Left colon (tissue), 2 donors: Measurements from ENCODE around the gene LDHD. TPM values are rescaled to one million over a fixed set of nuclear protein-coding genes. Genes with fewer than 3 reads are reported as not detected.
"Not testable (repeated sequence)": the region's sequence is repeated elsewhere in the genome, so short reads cannot be mapped to it uniquely, and the experiment has no call there.

ENCODE experiments used
- ATAC-seq: fragments of 200-7000 bp; cut with Tn5 transposase; one replicate; pipeline ENCODE4 v1.9.1; 2020; ENCODE audit warnings: mild to moderate bottlenecking, moderate library complexity
- DNase-seq, 2 donors: peaks; one replicate each; pipeline ENCODE4 v3.0.0-alpha.2; 2020
- intact Hi-C, 2 donors: fragments of 100-400 bp; cut with DNase I in 1 of 2; cut with micrococcal nuclease in 1 of 2; formaldehyde crosslinking; loops; one replicate each; pipeline versions ENCODE4 v1.11.2 to v1.14.0; 2022; cut with DNase I, micrococcal nuclease
- total RNA-seq, 2 donors: library from RNA; stranded (reverse); fragmentation: NEBNext Ultra II Directional; extraction: Animal tissue kit (Norgen Biotek cat#: 25700); gene quantifications; one replicate each; pipeline ENCODE4 v1.2.1, GENCODE V29; 2021
- donor health status: DM: no; HTN: no; CAD: no.
- donor health status: DM: yes; HTN: yes; CAD: no.

Gene LDHD
- total RNA-seq, 2 donors from 2014 or later: 85.0 to 89.2 TPM

DNA sequence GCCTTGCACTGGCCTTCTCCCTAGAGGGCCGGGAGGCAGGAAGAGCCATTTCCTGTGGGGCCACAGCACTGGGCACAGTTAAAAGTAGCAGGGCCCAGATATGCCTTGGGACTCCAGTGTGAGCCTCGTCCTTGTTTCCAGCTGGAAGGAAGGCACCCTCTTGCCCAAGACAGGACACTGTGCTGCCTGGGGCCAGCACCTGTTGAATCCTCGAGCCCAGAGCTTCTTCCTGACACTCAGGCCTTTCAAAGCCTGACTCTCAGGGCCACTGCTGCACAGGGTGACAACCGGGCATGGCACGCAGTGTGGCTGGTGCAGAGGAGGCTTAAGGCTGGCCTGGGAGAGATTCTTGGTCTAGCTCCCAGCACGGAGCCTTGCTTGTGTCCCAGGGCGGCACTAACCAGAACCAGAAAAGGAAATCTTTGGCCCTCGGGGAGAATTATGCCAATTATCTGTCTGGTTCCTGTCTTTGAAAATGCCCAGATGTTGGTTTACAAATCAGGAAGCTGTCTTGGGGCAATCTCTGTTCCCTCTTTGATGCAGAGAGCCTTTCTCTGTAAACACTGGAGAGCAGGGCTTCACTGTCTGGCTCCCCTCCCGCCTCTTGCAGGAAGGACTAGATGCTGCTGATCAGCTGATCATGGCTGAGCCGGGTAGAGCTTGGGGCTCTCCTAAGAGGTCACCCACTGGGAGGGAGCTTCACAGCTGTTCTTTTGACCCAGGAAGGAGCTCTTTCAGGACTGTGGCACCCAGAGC lies 11.1 kb downstream of the LDHD start:
- intact Hi-C loops: no loop called here
- ATAC-seq (no peak), DNase-seq (peak in 1 of 2 donors; percentile 83)

DNA sequence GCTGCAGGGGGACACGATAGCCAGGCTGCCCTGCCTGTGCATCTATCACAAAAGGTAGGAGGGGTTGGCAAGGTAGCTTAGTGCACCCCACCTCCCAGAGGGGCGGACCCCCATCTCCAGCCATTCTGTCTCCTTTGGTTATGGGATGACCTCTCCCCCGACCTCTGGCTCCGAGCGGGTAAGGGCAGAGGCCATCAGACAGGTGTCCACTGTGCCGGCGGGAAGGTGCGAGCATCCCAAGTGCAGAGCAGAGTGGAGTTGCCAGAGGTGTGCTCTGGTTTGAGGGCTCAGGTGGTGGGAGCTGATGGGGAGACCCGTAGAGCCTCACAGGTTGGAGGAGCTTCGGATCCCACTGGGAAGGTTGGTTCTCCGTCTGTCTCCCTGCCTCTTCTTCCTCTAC lies 11.7 kb downstream of the LDHD start:
- no peak for ATAC-seq

DNA sequence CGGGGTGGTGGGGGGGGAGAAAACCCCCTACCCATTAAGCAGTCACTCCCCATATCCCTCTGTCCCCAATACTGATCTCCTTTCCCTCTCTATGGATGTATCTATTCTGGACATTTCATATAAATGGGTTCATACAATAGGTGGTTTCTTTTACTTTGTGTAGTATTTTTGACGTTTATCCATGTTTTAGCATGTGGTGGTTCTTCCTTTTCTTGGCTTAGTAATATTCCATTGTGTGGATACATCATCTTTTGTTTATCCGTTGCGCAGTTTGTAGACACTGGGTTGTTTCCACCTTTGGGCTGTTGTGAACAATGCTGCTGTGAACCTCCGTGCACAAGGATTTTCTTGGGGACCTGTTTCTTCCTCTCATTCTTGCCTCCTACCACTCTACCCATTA lies 12.6 kb downstream of the LDHD start:
- ATAC-seq (no peak), DNase-seq (no peak)
- intact Hi-C loops: no loop called here

More for the DNA sequence above, 11.7 kb downstream of the LDHD start:
- no peak for DNase-seq
- intact Hi-C loops: no loop called here

DNA sequence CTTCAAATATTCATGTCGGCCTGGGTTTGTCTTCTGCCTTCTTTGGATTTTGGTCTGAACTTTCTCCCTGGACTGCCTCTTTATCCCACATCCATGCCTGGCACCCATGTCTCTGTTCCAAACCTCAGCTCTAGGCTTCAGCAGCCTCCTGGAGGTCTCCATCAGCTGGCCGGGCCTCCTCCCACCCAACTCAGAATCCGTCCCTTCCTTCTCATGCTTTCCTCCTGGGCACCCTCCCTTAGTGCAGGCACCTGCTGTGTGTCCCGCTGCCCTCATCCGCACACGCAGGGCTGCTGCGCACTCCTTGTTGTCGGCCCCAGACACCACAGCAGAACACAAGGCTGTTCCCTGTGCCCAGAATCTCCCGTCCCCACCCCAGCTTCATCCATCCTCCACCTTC lies 14.0 kb downstream of the LDHD start:
- DNase-seq (no peak), ATAC-seq (no peak)
- intact Hi-C loops: no loop called here

DNA sequence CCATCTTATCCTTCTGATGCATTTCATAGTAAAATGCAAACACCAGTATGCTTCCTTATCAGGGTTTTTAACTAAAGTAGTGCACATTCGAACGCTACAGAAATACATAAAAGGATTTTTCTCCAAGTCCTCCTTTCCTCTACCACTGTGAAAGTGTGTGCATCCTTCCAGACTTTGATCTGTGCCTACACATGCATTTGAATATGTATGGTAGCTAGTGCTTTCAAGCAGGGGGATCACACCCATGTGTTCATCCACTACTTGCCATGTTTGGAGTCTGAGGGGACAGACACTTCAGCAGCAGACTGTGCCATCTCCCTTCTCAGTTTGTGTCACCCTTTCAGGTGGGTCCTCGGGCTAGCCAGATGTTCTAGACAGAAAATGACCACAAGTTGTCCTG lies 14.9 kb downstream of the LDHD start:
- no peak for DNase-seq
- intact Hi-C loops: no loop called here
- no peak for ATAC-seq

DNA sequence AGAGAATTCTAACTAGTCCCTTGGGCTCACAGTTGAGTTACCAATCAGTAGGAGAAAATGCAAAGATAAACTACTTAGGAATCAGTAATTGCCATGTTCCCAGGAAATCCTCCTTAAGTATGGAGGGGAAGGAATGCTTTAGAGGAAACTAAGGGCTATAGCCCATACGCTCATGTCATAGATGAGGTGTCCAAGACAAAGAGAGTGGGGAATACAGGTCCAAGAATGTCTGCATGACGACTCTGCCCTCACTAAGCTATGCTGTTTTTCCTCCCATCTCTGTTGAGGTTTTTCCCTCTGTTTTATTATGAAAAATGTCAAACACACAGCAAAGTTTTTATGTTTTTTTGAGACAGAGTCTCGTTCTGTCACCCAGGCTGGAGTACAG lies 16.0 kb downstream of the LDHD start:
- no peak for ATAC-seq
- no peak for DNase-seq
- intact Hi-C loops: no loop called here

DNA sequence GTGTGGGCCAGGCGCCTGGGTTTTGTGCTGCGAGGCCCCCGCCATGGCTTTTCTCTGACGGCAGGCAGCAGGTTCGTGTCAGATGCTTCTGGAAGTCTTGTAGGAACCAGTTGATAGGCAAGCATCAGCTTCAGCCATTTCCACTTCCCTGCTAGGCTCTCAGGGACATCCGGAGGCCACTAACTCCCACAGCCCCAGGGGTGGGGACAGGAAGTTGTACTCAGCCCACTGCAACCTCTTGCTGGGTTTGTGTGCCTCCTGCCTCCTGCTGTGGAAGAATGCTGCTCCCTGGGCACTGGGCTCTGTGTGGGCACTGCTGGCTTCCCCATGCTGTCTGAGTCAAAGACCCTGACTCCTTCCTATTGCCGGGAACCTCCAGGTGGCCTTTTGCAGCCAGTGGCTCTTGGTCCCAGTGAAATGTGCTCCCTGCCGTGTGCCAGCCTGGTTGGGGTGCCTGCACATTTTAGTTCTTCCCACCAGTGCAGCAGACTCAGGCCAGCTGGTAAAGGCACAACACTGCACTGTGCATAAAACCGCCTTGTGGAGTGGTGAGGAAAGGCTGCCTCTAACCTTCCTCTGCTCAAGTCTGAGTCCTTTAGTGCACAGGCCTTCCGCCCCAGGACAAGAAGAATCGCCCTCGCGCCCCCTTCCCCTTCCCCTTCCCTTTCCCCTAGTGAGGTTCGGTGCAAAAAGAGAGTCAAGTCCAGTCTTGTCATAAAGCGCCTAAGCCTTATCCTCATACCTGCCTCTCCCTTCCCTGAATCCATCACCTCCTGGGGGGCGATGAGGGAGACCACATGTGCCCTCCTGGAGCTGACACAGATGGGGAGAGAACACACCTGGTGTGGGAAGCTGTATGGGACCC lies 16.6 kb downstream of the LDHD start:
- no peak for DNase-seq
- intact Hi-C loops: no loop called here
- ATAC-seq: no peak

DNA sequence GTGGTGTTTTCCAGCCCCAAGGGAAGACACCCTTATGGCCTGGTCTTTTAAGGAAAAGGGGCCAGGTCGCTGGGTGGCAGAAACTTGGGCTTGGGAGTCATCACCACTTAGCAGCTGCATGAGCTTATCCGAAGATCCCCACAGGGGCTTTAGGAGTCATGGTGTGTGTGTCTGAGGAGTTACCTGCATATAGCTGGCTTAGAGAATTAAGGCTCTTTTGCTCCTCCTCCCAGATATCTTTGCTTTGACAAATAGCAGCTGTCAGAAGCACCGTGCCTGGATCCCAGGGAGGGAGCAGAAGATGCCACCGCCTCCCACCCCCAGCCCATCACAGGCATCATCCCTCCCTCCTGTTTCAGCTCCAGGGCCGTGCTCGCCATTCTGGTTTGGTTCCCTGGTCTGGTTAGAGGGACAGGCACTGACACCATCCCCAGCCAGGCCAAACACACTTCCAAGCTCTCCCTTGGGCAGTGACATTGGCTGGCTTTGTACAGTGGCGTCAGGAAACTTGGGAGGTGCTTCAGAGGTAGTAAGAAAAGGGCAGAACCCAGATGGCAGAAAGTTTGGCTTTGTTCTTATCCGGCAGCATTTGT lies 17.4 kb downstream of the LDHD start:
- ATAC-seq (no peak), DNase-seq (no peak)
- intact Hi-C loops: no loop called here

DNA sequence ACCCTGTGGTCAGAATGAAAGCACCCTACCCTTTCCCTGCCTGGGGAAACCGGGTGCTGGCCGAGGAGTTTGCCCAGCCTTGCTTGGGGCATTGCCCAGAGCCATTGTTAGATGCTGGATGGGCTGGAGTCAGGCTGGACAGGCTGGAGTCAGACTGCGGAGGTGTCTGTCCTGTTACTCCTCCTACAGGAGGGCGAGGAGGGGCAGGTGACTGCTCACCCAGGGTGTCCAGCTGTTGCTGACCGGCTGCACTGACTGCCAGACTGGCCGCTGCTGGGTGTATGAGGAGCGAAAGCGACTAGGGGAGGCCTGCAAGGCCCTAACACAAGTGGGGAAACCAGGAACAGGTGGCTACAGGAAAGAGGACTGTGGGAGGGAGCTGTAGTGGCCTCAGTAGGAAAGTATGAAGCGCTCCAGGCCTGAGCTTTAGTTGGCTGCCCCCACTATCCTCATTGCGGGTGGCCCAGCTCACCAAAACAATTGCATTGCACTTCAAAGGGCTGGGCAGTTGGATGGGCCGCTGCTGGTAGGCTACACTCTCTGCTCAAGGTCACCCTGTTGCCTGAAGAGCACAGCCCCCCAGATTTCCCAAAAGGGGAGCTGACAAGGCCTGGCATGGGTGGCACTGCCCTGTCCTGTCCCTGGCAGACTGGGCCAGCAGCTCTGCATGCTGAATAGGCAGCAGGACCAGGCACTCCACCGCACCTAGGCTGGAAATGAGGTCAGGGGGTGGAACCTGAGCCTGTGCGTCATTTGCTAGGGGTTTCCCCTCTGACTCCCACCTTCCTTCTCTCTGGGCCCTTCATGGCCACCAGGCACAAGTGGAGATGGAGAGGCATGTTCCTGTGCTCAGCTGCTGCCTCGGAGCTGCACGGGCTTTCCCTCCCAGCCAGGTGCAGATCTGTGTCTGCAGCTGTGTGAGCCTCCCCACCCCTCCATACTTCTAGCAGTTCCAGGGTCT lies 18.4 kb downstream of the LDHD start:
- intact Hi-C loops: no loop called here
- DNase-seq (no peak), ATAC-seq (no peak)

DNA sequence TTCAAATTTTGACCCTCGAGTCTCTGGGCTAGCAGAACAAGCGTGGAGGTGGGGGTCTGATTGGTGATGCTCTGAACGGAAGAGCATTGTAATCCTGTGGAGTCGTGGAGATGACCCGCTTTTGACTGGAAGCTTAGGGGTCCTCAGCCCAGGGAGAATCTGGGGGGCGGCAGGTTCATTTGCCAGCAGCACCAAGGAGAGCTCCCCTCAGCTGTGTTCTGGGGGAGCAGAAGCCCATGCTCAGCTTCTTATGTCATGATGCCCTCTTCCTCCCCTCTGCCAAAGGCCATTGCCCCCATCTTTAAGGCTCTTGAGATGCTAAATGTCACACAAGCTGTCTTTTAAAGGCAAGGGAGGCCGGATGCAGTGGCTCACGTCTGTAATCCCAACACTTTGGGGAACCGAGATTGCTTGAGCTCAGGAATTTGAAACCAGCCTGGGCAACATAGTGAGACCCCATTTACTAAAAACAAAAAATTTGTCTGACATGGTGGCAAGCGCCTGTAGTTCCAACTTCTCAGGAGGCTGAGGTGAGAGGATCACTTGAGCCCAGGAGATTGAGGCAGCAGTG lies 19.3 kb downstream of the LDHD start:
- ATAC-seq (no peak), DNase-seq (no peak)
- intact Hi-C loops: no loop called here

DNA sequence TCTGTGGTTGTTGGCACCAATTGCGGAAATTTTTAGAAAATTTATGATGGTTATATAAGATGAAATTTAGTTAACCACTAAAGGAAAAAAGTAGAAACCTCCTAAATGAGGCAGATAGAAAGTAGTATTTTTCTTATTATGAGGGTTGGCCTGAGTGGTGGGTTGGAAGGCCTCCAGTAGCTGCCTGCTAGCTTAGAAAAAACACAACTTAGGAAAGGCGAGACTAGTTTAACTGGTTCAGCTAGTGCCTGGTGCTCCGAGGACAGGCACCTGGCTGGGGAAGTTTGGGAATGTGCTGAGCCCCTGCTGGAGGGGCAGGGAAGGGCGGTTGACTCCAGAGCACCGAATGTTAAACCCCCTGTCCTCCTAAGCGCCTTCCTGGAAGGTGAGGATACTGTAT lies 19.9 kb downstream of the LDHD start:
- ATAC-seq (peak; percentile 46), DNase-seq (no peak)
- intact Hi-C loops: no loop called here

DNA sequence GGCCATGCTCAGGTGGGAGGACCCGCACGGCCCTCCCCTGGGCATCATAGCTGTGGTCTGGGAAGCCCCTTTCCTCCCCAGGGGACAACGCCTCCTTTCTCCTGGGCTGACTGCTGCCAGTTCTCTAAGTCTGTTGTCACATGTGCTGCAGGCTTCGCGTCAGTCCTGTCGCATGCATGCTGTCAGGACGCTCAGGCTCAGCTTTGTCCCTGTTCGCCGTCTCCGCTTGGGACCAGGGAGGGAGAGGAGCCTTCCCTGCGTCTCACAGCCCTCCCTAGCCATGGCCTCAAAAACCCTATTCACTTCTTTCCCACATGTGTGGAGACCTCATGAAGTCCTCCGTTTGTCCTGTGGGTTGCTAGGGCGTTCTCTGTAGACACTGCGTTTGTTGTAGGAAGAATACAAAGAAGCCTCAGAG lies 21.4 kb downstream of the LDHD start:
- ATAC-seq (no peak), DNase-seq (no peak)
- intact Hi-C loops: no loop called here

DNA sequence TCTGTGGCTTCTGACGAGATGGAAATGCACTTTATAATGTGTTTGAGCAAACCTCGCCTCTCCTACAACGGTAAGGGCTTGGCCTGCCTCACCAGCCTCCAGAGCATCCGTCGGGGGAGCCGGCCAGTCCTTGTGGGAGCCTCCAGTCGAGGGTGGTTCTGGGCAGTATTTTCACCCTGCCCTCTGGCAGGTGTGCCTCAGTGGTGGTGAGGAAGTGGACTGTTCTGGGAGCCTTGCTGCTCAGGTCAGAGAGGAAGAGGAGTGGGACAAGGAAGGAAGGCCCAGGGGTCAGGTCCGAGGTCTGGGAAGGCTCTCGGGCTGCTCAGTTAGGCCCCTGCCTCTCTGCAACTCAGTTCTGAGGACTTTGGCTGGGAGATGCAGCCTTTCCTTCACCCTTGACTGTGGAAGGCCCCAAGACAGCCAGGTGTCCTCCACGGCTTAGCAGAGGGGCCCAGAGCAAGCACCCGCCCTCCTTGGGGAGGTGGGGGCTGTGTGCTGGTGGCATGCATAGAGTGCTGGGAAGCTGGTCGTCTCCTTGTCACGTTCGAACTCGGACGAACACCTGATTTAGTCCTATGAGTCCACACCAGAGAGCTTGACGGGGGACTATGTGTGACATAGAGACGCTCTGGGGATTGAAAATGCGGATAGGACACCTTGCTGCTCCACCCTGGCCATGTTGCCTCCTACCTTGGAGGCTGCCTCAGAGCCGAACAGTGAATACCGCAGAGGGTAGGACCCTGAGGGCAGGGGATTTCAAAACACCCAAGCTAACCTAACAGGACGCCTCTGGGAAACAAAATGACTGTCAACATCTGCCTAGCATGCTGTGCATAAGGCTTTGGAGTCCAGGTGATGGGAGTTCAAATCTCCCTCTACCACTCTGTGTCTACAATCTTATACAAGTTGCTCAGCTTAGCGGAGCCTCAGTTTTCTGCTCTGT lies 22.7 kb downstream of the LDHD start:
- ATAC-seq: no peak
- intact Hi-C loops: no loop called here
- DNase-seq: no peak

DNA sequence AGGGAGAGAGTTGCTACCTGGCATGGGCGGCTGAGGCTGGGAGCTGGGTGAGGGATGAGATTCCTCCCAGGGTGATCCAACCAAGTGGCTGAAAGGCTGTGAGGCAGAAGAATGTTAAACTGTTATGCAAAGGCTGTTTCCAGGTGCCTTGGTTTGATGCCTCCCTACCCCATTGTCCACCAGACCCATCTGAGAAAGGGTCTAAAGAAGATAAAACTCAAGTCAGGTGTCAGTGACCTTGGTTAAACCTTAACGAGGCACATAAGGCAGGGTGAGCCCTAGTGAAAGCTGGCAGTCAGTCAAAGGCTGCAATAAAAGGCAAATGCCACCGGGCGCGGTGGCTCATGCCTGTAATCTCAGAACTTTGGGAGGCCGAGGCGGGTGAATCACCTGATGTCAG lies 23.8 kb downstream of the LDHD start:
- DNase-seq: peak; percentile 62 to 82
- peak; percentile 86 for ATAC-seq
- intact Hi-C loops: no loop called here

DNA sequence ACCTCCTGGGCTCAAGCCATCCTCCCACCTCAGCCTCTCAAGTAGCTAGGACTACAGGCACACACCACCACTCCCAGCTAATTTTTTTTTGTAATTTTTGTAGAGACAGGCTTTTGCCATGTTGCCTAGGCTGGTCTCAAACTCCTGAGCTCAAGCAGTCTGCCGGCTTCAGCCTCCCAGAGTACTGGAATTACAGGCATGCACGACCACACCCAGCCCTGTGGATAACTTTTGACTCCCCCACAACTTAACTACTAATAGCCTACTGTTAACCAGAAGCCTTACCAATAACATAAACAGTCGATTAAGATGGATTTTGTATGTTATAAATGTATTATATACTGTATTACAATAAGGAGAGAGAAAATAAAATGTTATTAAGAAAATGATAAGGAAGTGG lies 25.0 kb downstream of the LDHD start:
- ATAC-seq, intact Hi-C loops, DNase-seq: not testable (repeated sequence)

DNA sequence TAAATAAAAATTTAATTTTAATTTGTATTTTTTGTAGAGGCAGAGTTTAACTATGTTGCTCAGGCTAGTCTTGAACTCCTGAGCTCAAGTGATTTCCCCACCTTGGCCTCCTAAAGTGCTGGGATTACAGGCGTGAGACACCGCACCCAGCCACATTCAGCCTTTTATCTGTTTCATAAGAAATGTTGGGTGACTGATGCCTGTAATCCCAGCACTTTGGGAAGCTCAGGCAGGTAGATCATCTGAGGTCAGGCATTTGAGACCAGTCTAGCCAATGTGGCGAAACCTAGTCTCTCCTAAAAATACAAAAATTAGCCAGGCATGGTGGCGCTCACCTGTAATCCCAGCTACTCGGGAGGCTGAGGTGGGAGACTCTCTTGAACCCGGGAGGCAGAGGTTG lies 25.7 kb downstream of the LDHD start:
- ATAC-seq: peak; percentile 49
- DNase-seq, intact Hi-C loops: not testable (repeated sequence)

DNA sequence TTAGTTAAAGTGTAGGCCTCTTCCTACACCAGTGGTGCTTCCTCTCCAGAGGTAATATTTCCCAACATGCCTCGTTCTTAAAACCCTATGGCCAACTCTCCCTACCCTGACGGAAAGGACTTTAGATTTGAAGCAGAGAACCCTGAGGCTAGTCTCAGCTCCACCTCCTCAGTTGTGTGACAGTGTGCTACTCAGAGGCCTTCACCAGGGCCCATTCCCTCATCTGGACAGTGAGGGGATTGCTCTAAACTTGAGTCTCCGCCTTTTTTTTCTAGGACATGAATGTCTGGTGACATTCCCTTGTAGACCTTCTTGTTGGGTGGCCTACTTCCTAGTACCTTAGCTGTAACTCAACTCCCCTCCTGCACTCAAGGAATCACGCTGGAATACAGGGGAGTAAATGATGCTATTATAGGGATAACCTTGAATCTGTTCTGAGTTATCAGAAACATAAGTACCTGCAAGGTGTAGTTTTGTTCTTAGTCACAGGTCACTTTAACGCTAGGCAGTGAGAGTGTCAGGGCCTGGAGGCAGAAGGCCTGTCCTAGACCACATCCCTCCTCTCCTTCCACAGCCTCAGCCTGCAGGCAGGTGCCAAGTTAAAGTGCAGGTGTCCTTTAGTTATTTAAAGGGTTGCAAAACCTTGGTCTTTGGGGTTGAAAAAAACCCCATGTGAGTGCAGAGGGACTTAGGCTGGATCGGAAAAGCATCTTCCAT lies 26.9 kb downstream of the LDHD start:
- intact Hi-C loops: no loop called here
- ATAC-seq (no peak), DNase-seq (no peak)
